ENCODE data around the gene ECM1.

GRCh38 chr1:150543500-150544143 lies 35.7 kb downstream of the ECM1 start:
- TF ChIP-seq CTCF (IDR thresholded peaks at IDR 0.05; ENCODE audit: low read length) (no peak), EZH2 (optimal IDR thresholded peaks at IDR 0.05; ENCODE audit: low read depth, low read length) (no peak)

Data from MM.1S (cell line).